PFSK-1 (cell line): ENCODE measurements around the gene NISCH.

Source experiments
- POLR2AphosphoS5 ChIP-seq: IDR thresholded peaks from 2 replicates; pipeline ENCODE4 v1.6.1; 2012; ENCODE audit warnings: low read depth, mild to moderate bottlenecking, control low read depth, low read length, moderate library complexity
- TAF1 ChIP-seq: IDR thresholded peaks from 2 replicates; pipeline ENCODE4 v1.6.1; 2012; ENCODE audit warnings: low read length, control low read depth, borderline replicate concordance; ENCODE audit not compliant: insufficient read depth

- TF ChIP-seq TAF1 (no peak), POLR2AphosphoS5 (no peak)
Measured at GRCh38 chr3:52494445-52494844, 39.0 kb downstream of the NISCH start.
